H9 (cell line): ENCODE data around the gene SCN3A. TPM values are rescaled to one million over a fixed set of nuclear protein-coding genes. Genes with fewer than 3 reads are reported as not detected.

ENCODE experiments used
- DNase-seq: peaks from one replicate; pipeline ENCODE4 v3.0.0-alpha.2; 2017
- H2AFZ ChIP-seq: one replicate; pipeline ENCODE4 v1.6.1; 2013; ENCODE audit warnings: mild to moderate bottlenecking, low read length, control low read depth, moderate library complexity
- H2AK5ac ChIP-seq: 2 replicates; pipeline ENCODE4 v1.6.1; 2013; ENCODE audit warnings: low read length, control low read depth, mixed read lengths; ENCODE audit not compliant: insufficient read length
- H2BK120ac ChIP-seq: one replicate; pipeline ENCODE4 v1.6.1; 2013; ENCODE audit warnings: low read depth, mild to moderate bottlenecking, low read length, control low read depth, inconsistent platforms; ENCODE audit not compliant: poor library complexity, severe bottlenecking
- H2BK12ac ChIP-seq: 2 replicates; pipeline ENCODE4 v1.6.1; 2013; ENCODE audit warnings: low read length, control low read depth, mixed read lengths, low read depth; ENCODE audit not compliant: insufficient read length
- H2BK15ac ChIP-seq: 2 replicates; pipeline ENCODE4 v1.6.1; 2013; ENCODE audit warnings: low read depth, low read length, control low read depth
- H2BK20ac ChIP-seq: one replicate; pipeline ENCODE4 v1.6.1; 2013; ENCODE audit warnings: low read depth, mild to moderate bottlenecking, low read length, control low read depth, inconsistent platforms; ENCODE audit not compliant: poor library complexity, severe bottlenecking
- H2BK5ac ChIP-seq: 2 replicates; pipeline ENCODE4 v1.6.1; 2013; ENCODE audit warnings: low read length, control low read depth, mixed read lengths; ENCODE audit not compliant: insufficient read length
- H3K14ac ChIP-seq: 2 replicates; pipeline ENCODE4 v1.6.1; 2013; ENCODE audit warnings: low read length, control low read depth; ENCODE audit not compliant: insufficient read depth
- H3K18ac ChIP-seq: 2 replicates; pipeline ENCODE4 v1.6.1; 2013; ENCODE audit warnings: low read depth, mild to moderate bottlenecking, mixed read lengths, low read length, control low read depth; ENCODE audit not compliant: insufficient read length
- H3K23ac ChIP-seq: 2 replicates; pipeline ENCODE4 v1.6.1; 2013; ENCODE audit warnings: low read length, control low read depth, mixed read lengths, low read depth; ENCODE audit not compliant: insufficient read length
- H3K23me2 ChIP-seq: 2 replicates; pipeline ENCODE4 v1.6.1; 2013; ENCODE audit warnings: low read depth, mild to moderate bottlenecking, mixed read lengths, low read length, control low read depth; ENCODE audit not compliant: insufficient read length, poor library complexity, severe bottlenecking
- H3K27ac ChIP-seq: 2 replicates; pipeline ENCODE4 v1.5.1; 2013; ENCODE audit warnings: low read length, control low read depth, mixed read lengths, low read depth; ENCODE audit not compliant: insufficient read length
- H3K27me3 ChIP-seq: 2 replicates; pipeline ENCODE4 v1.6.1; 2013; ENCODE audit warnings: low read length, control low read depth, inconsistent platforms; ENCODE audit not compliant: insufficient read depth
- H3K4ac ChIP-seq: 2 replicates; pipeline ENCODE4 v1.6.1; 2013; ENCODE audit warnings: low read depth, mild to moderate bottlenecking, control low read depth, inconsistent platforms, low read length, moderate library complexity
- H3K4me1 ChIP-seq: 2 replicates; pipeline ENCODE4 v1.6.1; 2013; ENCODE audit warnings: low read length, control low read depth, inconsistent platforms; ENCODE audit not compliant: insufficient read depth
- H3K4me2 ChIP-seq: 2 replicates; pipeline ENCODE4 v1.6.1; 2013; ENCODE audit warnings: low read length, control low read depth, mixed read lengths; ENCODE audit not compliant: insufficient read length, insufficient read depth
- H3K56ac ChIP-seq: 2 replicates; pipeline ENCODE4 v1.6.1; 2013; ENCODE audit warnings: low read depth, mild to moderate bottlenecking, mixed read lengths, low read length, control low read depth; ENCODE audit not compliant: insufficient read length
- H3K79me1 ChIP-seq: 2 replicates; pipeline ENCODE4 v1.6.1; 2013; ENCODE audit warnings: low read depth, mild to moderate bottlenecking, moderate library complexity, low read length, control low read depth, inconsistent platforms; ENCODE audit not compliant: insufficient read depth, poor library complexity, severe bottlenecking
- H3K79me2 ChIP-seq: 2 replicates; pipeline ENCODE4 v1.6.1; 2013; ENCODE audit warnings: low read length, control low read depth, inconsistent platforms; ENCODE audit not compliant: insufficient read depth
- H3K9ac ChIP-seq: 2 replicates; pipeline ENCODE4 v1.6.1; 2013; ENCODE audit warnings: low read length, control low read depth, mixed read lengths; ENCODE audit not compliant: insufficient read length; ENCODE audit errors: extremely low read depth
- H3K9me3 ChIP-seq: one replicate; pipeline ENCODE4 v1.6.1; 2013; ENCODE audit warnings: low read depth, low read length, inconsistent platforms; ENCODE audit not compliant: control insufficient read depth
- H3T11ph ChIP-seq: one replicate; pipeline ENCODE4 v1.6.1; 2013; ENCODE audit warnings: mild to moderate bottlenecking, low read length, control low read depth, inconsistent platforms
- H4K20me1 ChIP-seq: one replicate; pipeline ENCODE4 v1.6.1; 2013; ENCODE audit not compliant: control insufficient read depth, insufficient read length, insufficient read depth
- H4K5ac ChIP-seq: 2 replicates; pipeline ENCODE4 v1.6.1; 2013; ENCODE audit warnings: low read depth, mild to moderate bottlenecking, mixed read lengths, low read length, control low read depth; ENCODE audit not compliant: insufficient read length
- H4K8ac ChIP-seq: replicated peaks from 2 replicates; pipeline ENCODE4 v1.6.1; 2013; ENCODE audit warnings: low read length, control low read depth, mixed read lengths, low read depth; ENCODE audit not compliant: insufficient read length
- H4K91ac ChIP-seq: 2 replicates; pipeline ENCODE4 v1.6.1; 2013; ENCODE audit warnings: low read depth, mild to moderate bottlenecking, moderate library complexity, mixed read lengths, low read length, control low read depth; ENCODE audit not compliant: insufficient read length
- H3K27ac Mint-ChIP-seq, 3 experiments: 2 replicates in 2 of 3; 3 replicates in 1 of 3; pipeline ENCODE4 v1.8.0; 2020 to 2021; ENCODE audit warnings: mixed read lengths in 3 of 3, mild to moderate bottlenecking in 1 of 3, moderate library complexity in 1 of 3
- H3K27me3 Mint-ChIP-seq: 2 replicates; pipeline ENCODE4 v1.8.0; 2021; ENCODE audit warnings: low read depth, mild to moderate bottlenecking, moderate library complexity, mixed read lengths
- H3K36me3 Mint-ChIP-seq, 3 experiments: 2 replicates in 2 of 3; 3 replicates in 1 of 3; pipeline ENCODE4 v1.8.0; 2020 to 2021; ENCODE audit warnings: low read depth in 3 of 3, mixed read lengths in 3 of 3; ENCODE audit not compliant: insufficient read depth in 1 of 3
- H3K4me1 Mint-ChIP-seq, 2 experiments: 2 replicates each; pipeline ENCODE4 v1.8.0; 2020; ENCODE audit warnings: mixed read lengths in 2 of 2
- H3K4me3 Mint-ChIP-seq, 2 experiments: 2 replicates in 1 of 2; 3 replicates in 1 of 2; pipeline ENCODE4 v1.8.0; 2020 to 2021; ENCODE audit warnings: mild to moderate bottlenecking in 2 of 2, mixed read lengths in 2 of 2, moderate library complexity in 1 of 2
- H3K9me3 Mint-ChIP-seq, 2 experiments: 2 replicates in 1 of 2; 3 replicates in 1 of 2; pipeline ENCODE4 v1.8.0; 2020; ENCODE audit warnings: mild to moderate bottlenecking in 2 of 2, mixed read lengths in 2 of 2, moderate library complexity in 1 of 2
- CTCF ChIP-seq: fragments of 200-600 bp; sonication (generic); conservative IDR thresholded peaks from 3 replicates; pipeline ENCODE4 v1.8.0; 2021; ENCODE audit warnings: antibody characterized with exemption, mild to moderate bottlenecking
- WGBS: extraction: QIAGEN DNeasy Blood & Tissue Kit; methylation state at CpG from one replicate; pipeline ENCODE4 v1.1.7; 2013; ENCODE audit warnings: missing lambda C conversion rate, low lambda C conversion rate, mixed read lengths; ENCODE audit not compliant: insufficient read length; ENCODE audit errors: extremely low coverage; 5-methylcytosine and 5-hydroxymethylcytosine counted together
- total RNA-seq: library from RNA; stranded (reverse); gene quantifications from 2 replicates; pipeline ENCODE4 v1.2.1, GENCODE V29; 2021

Gene SCN3A
- total RNA-seq, 1 experiment from 2014 or later, result not detected

GRCh38 chr2:165147186-165148045 is 56.4 kb downstream of the SCN3A start:
- H4K5ac ChIP-seq, result no peak overlapping the region
- H3K79me2 ChIP-seq, result no peaks in the 10 kb centered on the region
- no peak for TF ChIP-seq CTCF
- H2BK15ac ChIP-seq, result no peak overlapping the region
- H2AK5ac ChIP-seq, result no peak overlapping the region
- H2BK20ac ChIP-seq, result no peak overlapping the region
- no peak overlapping the region for H2BK120ac ChIP-seq
- no peak overlapping the region for H3K56ac ChIP-seq
- H2AFZ ChIP-seq, result no peak overlapping the region
- H3K27me3 ChIP-seq, result no peaks in the 10 kb centered on the region
- H4K8ac ChIP-seq, result no peak overlapping the region
- Mint-ChIP-seq H3K4me1 (peaks cover 0 to 3% of the 10 kb centered on the region in 2 experiments; a peak in 1 of 4 replicates), H3K27me3 (no peaks in the 10 kb centered on the region), H3K9me3 (no peaks in the 10 kb centered on the region), H3K36me3 (no peaks in the 10 kb centered on the region), H3K27ac (no peak overlapping the region), H3K4me3 (no peak overlapping the region)
- H2BK12ac ChIP-seq, result no peak overlapping the region
- no peaks in the 10 kb centered on the region for H3K79me1 ChIP-seq
- no peaks in the 10 kb centered on the region for H4K20me1 ChIP-seq
- no peak overlapping the region for H2BK5ac ChIP-seq
- no peaks in the 10 kb centered on the region for H3K9me3 ChIP-seq
- no peak overlapping the region for H3K18ac ChIP-seq
- H3K4ac ChIP-seq, result no peak overlapping the region
- H3K14ac ChIP-seq, result no peak overlapping the region
- H3K27ac ChIP-seq, result no peak overlapping the region
- DNase-seq, result no peak
- H3K9ac ChIP-seq, result no peak overlapping the region
- no peaks in the 10 kb centered on the region for H3K4me1 ChIP-seq
- no peak overlapping the region for H3T11ph ChIP-seq
- no peak overlapping the region for H3K23ac ChIP-seq
- H4K91ac ChIP-seq, result no peak overlapping the region
- no CpG with 5 or more reads among the region's 4 CpGs for WGBS
- H3K4me2 ChIP-seq, result no peak overlapping the region
- no peaks in the 10 kb centered on the region for H3K23me2 ChIP-seq
